GM19467 (cell line): ENCODE results near the gene ZNHIT1.
"Not testable (repeated sequence)": the region's sequence is repeated elsewhere in the genome, so short reads cannot be mapped to it uniquely, and the experiment has no call there.

Experiments
- ATAC-seq: cut with Tn5 transposase; IDR thresholded peaks from one replicate; pipeline ENCODE4 v1.9.1; 2021; ENCODE audit warnings: mild to moderate bottlenecking, moderate library complexity; ENCODE audit not compliant: unreplicated experiment

Gene ZNHIT1

GRCh38 chr7:101186844-101187428 lies 31.0 kb upstream of the ZNHIT1 start:
- no peak for ATAC-seq

GRCh38 chr7:101189109-101189508 lies 28.9 kb upstream of the ZNHIT1 start:
- no peak for ATAC-seq

- no peak for ATAC-seq
Observed at GRCh38 chr7:101195884-101196283, 22.1 kb upstream of the ZNHIT1 start.

GRCh38 chr7:101197991-101198390 lies 20.0 kb upstream of the ZNHIT1 start:
- no peak for ATAC-seq

- ATAC-seq, result no peak
Observed at GRCh38 chr7:101198476-101198875, 19.5 kb upstream of the ZNHIT1 start.

- not testable (repeated sequence) for ATAC-seq
Observed at GRCh38 chr7:101199522-101199921, 18.4 kb upstream of the ZNHIT1 start.

- ATAC-seq, result no peak
Observed at GRCh38 chr7:101200504-101200861, 17.5 kb upstream of the ZNHIT1 start.

GRCh38 chr7:101200862-101201599 lies 16.9 kb upstream of the ZNHIT1 start, which contains the start of gene MOGAT3:
Gene MOGAT3 (minus strand): TSS chr7:101201036. CDS start chr7:101200854, 182 bp downstream.
- no peak for ATAC-seq

- no peak for ATAC-seq
Observed at GRCh38 chr7:101201695-101202602, 16.0 kb upstream of the ZNHIT1 start.

- no peak for ATAC-seq
Observed at GRCh38 chr7:101202603-101202918, 15.4 kb upstream of the ZNHIT1 start.

GRCh38 chr7:101203740-101204738 lies 13.9 kb upstream of the ZNHIT1 start:
- ATAC-seq, result not testable (repeated sequence)

- ATAC-seq, result no peak
Observed at GRCh38 chr7:101205901-101206664, 11.9 kb upstream of the ZNHIT1 start.

GRCh38 chr7:101206665-101207042 lies 11.3 kb upstream of the ZNHIT1 start:
- ATAC-seq, result no peak

- no peak for ATAC-seq
Observed at GRCh38 chr7:101207459-101207858, 10.5 kb upstream of the ZNHIT1 start.

- no peak for ATAC-seq
Observed at GRCh38 chr7:101208794-101209193, 9.2 kb upstream of the ZNHIT1 start.

GRCh38 chr7:101210143-101210542 lies 7.8 kb upstream of the ZNHIT1 start:
- no peak for ATAC-seq

GRCh38 chr7:101211501-101211900 lies 6.5 kb upstream of the ZNHIT1 start:
- ATAC-seq, result no peak

GRCh38 chr7:101212014-101212413 lies 6.0 kb upstream of the ZNHIT1 start:
- no peak for ATAC-seq

GRCh38 chr7:101216001-101216859 lies 1.7 kb upstream of the ZNHIT1 start:
- ATAC-seq, result no peak
